Posterior cingulate gyrus (tissue), 11 donors: ENCODE results near the gene COQ10A.
A peak's percentile ranks its signal among the peaks of the same experiment; 100 is the strongest.
"Not testable (repeated sequence)": the region's sequence is repeated elsewhere in the genome, so short reads cannot be mapped to it uniquely, and the experiment has no call there.

Experiments used
- DNase-seq, 10 donors: peaks; one replicate each; pipeline versions ENCODE4 v3.0.0 to v3.0.0-alpha.2; 2020 to 2021; ENCODE audit warnings: mixed read lengths in 3 of 10
- intact Hi-C: fragments of 100-400 bp; cut with DNase I; formaldehyde crosslinking; loops from one replicate; pipeline ENCODE4 v1.15.1; 2023

Gene COQ10A

GRCh38 chr12:56241424-56242303 is 25.1 kb upstream of the COQ10A start:
- intact Hi-C loops, result no loop called here
- no peak for DNase-seq

GRCh38 chr12:56242986-56243385 is 23.8 kb upstream of the COQ10A start:
- intact Hi-C loops, result no loop called here
- DNase-seq, result no peak

- DNase-seq, result no peak
- intact Hi-C loops, result no loop called here
Measured at GRCh38 chr12:56243731-56244181, 23.0 kb upstream of the COQ10A start.

GRCh38 chr12:56244494-56244893 is 22.2 kb upstream of the COQ10A start:
- intact Hi-C loops, result no loop called here

GRCh38 chr12:56247923-56248322 is 18.8 kb upstream of the COQ10A start:
- no peak for DNase-seq
- intact Hi-C loops, result no loop called here

More at GRCh38 chr12:56244494-56244893, 22.2 kb upstream of the COQ10A start:
- DNase-seq, result no peak

GRCh38 chr12:56248711-56249110 is 18.0 kb upstream of the COQ10A start:
- DNase-seq, result no peak
- intact Hi-C loops, result no loop called here

GRCh38 chr12:56252649-56253048 is 14.1 kb upstream of the COQ10A start:
- DNase-seq, result no peak

GRCh38 chr12:56253091-56253490 is 13.7 kb upstream of the COQ10A start:
- intact Hi-C loops, result no loop called here
- DNase-seq, result no peak

More at GRCh38 chr12:56252649-56253048, 14.1 kb upstream of the COQ10A start:
- intact Hi-C loops, result no loop called here

- intact Hi-C loops, result loop anchor here (5.0 kb wide), 1 partner anchor 33 kb away; the partner anchor contains the start of genes NABP2 and RNF41
- peak in 1 of 10 donors; percentile 75 for DNase-seq
Measured at GRCh38 chr12:56255671-56256070, 11.1 kb upstream of the COQ10A start.

GRCh38 chr12:56256326-56256960 is 10.3 kb upstream of the COQ10A start:
- DNase-seq, result peak in 1 of 10 donors; percentile 80
- intact Hi-C loops, result loop anchor here (5.0 kb wide), 1 partner anchor 34 kb away; the partner anchor contains the start of genes NABP2 and RNF41

- intact Hi-C loops, result loop anchor here (5.0 kb wide), 1 partner anchor 35 kb away; the partner anchor contains the start of genes NABP2 and RNF41
- DNase-seq, result peak in 1 of 10 donors; percentile 17
Measured at GRCh38 chr12:56257071-56257470, 9.7 kb upstream of the COQ10A start.

GRCh38 chr12:56257491-56258067 is 9.2 kb upstream of the COQ10A start:
- peak in 4 of 10 donors; percentile 11 to 79 (median 26) for DNase-seq
- intact Hi-C loops, result loop anchor here (2.0 to 5.0 kb wide), 3 partner anchors 35 to 139 kb away; partner anchors contain the start of genes NABP2, RNF41 and ZC3H10

- intact Hi-C loops, result loop anchor here (2.0 to 5.0 kb wide), 3 partner anchors 36 to 139 kb away; partner anchors contain the start of genes NABP2, RNF41 and ZC3H10
- DNase-seq, result peak; percentile 53 to 96 (median 70)
Measured at GRCh38 chr12:56258068-56258819, 8.5 kb upstream of the COQ10A start, which contains the start of gene ANKRD52. Gene ANKRD52, minus strand, starts transcription at chr12:56258384. Its CDS starts 115 bp downstream, at chr12:56258269.

- intact Hi-C loops, result loop anchor here (2.0 to 5.0 kb wide), 3 partner anchors 37 to 140 kb away; partner anchors contain the start of genes NABP2, RNF41 and ZC3H10
- DNase-seq, result no peak
Measured at GRCh38 chr12:56258820-56259183, 7.9 kb upstream of the COQ10A start.

GRCh38 chr12:56260380-56260779 is 6.4 kb upstream of the COQ10A start:
- DNase-seq, result peak in 1 of 10 donors; percentile 59
- intact Hi-C loops, result no loop called here

- intact Hi-C loops, result no loop called here
- peak in 1 of 10 donors; percentile 25 for DNase-seq
Measured at GRCh38 chr12:56260921-56261320, 5.8 kb upstream of the COQ10A start.

- DNase-seq, result no peak
- intact Hi-C loops, result no loop called here
Measured at GRCh38 chr12:56261503-56262232, 5.1 kb upstream of the COQ10A start.

GRCh38 chr12:56262955-56263354 is 3.8 kb upstream of the COQ10A start:
- DNase-seq, intact Hi-C loops: not testable (repeated sequence)
